ENCODE results near the gene NBAS.

DNA sequence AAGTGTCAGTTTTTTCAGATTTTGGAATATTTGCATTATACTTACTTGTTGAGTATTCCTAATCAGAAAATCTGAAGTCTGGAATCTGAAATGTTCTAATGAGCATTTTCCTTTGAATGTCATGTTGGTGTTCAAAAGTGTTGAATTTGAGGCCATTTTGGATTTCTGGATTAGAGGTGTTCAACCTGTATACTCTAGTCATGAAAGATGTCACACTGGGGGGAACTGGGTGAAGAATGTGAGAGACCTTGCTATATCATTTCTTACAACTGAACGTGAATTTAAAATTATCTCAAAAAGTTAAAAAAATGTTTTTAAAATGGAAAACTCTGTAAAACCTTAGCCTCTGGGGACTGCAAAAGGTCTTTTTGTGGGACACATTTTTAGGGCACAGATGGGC, 384.5 kb downstream of the NBAS start:
- TF ChIP-seq MXI1 (IDR thresholded peaks at IDR 0.05; ENCODE audit: low read depth, low read length) (no peak), EZH2phosphoT487 (IDR thresholded peaks at IDR 0.05; ENCODE audit: borderline replicate concordance, low read depth) (no peak), NRF1 (IDR thresholded peaks at IDR 0.05; ENCODE audit: low read depth, low read length) (no peak), TCF12 (IDR thresholded peaks at IDR 0.05) (no peak), RFX5 (IDR thresholded peaks at IDR 0.05; ENCODE audit: low read length) (no peak), EP300 (IDR thresholded peaks at IDR 0.05; ENCODE audit: borderline replicate concordance in 1 of 2, low read depth in 1 of 2, low read length in 1 of 2) (no peak), MEF2A (IDR thresholded peaks at IDR 0.05; ENCODE audit: borderline replicate concordance, low read depth) (no peak), FOXM1 (IDR thresholded peaks at IDR 0.05; ENCODE audit: low read depth) (no peak)
- TF ChIP-seq, protein P1, sequence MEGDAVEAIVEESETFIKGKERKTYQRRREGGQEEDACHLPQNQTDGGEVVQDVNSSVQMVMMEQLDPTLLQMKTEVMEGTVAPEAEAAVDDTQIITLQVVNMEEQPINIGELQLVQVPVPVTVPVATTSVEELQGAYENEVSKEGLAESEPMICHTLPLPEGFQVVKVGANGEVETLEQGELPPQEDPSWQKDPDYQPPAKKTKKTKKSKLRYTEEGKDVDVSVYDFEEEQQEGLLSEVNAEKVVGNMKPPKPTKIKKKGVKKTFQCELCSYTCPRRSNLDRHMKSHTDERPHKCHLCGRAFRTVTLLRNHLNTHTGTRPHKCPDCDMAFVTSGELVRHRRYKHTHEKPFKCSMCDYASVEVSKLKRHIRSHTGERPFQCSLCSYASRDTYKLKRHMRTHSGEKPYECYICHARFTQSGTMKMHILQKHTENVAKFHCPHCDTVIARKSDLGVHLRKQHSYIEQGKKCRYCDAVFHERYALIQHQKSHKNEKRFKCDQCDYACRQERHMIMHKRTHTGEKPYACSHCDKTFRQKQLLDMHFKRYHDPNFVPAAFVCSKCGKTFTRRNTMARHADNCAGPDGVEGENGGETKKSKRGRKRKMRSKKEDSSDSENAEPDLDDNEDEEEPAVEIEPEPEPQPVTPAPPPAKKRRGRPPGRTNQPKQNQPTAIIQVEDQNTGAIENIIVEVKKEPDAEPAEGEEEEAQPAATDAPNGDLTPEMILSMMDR (IDR thresholded peaks at IDR 0.05) = no peak
- TF ChIP-seq, protein P2, sequence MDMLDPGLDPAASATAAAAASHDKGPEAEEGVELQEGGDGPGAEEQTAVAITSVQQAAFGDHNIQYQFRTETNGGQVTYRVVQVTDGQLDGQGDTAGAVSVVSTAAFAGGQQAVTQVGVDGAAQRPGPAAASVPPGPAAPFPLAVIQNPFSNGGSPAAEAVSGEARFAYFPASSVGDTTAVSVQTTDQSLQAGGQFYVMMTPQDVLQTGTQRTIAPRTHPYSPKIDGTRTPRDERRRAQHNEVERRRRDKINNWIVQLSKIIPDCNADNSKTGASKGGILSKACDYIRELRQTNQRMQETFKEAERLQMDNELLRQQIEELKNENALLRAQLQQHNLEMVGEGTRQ (IDR thresholded peaks at IDR 0.05; ENCODE audit: borderline replicate concordance, low read depth, low read length) = no peak
- TF ChIP-seq, protein P3, sequence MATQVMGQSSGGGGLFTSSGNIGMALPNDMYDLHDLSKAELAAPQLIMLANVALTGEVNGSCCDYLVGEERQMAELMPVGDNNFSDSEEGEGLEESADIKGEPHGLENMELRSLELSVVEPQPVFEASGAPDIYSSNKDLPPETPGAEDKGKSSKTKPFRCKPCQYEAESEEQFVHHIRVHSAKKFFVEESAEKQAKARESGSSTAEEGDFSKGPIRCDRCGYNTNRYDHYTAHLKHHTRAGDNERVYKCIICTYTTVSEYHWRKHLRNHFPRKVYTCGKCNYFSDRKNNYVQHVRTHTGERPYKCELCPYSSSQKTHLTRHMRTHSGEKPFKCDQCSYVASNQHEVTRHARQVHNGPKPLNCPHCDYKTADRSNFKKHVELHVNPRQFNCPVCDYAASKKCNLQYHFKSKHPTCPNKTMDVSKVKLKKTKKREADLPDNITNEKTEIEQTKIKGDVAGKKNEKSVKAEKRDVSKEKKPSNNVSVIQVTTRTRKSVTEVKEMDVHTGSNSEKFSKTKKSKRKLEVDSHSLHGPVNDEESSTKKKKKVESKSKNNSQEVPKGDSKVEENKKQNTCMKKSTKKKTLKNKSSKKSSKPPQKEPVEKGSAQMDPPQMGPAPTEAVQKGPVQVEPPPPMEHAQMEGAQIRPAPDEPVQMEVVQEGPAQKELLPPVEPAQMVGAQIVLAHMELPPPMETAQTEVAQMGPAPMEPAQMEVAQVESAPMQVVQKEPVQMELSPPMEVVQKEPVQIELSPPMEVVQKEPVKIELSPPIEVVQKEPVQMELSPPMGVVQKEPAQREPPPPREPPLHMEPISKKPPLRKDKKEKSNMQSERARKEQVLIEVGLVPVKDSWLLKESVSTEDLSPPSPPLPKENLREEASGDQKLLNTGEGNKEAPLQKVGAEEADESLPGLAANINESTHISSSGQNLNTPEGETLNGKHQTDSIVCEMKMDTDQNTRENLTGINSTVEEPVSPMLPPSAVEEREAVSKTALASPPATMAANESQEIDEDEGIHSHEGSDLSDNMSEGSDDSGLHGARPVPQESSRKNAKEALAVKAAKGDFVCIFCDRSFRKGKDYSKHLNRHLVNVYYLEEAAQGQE (IDR thresholded peaks at IDR 0.05; ENCODE audit: low read depth, low read length) = no peak

Measured in SK-N-SH (cell line).